Neural progenitor cell (in vitro differentiated cells): ENCODE data around the gene FARP1. TPM values are rescaled to one million over a fixed set of nuclear protein-coding genes. Genes with fewer than 3 reads are reported as not detected.

Source experiments
- DNase-seq: peaks from one replicate; pipeline ENCODE4 v3.0.0-alpha.2; 2016; ENCODE audit warnings: low spot score
- H2AFZ ChIP-seq: fragments of 200-600 bp; sonication (generic); replicated peaks from 2 replicates; pipeline ENCODE4 v1.6.1; 2016; ENCODE audit warnings: antibody characterized with exemption
- H3F3A ChIP-seq: fragments of 200-600 bp; sonication (generic); 2 replicates; pipeline ENCODE4 v1.6.1; 2016; ENCODE audit warnings: antibody characterized with exemption, low read depth
- H3K27ac ChIP-seq: fragments of 200-600 bp; sonication (generic); 2 replicates; pipeline ENCODE4 v1.5.1; 2016; ENCODE audit warnings: mild to moderate bottlenecking
- H3K27me3 ChIP-seq: fragments of 200-600 bp; sonication (generic); 2 replicates; pipeline ENCODE4 v1.6.1; 2016; ENCODE audit warnings: mild to moderate bottlenecking, moderate library complexity
- H3K36me3 ChIP-seq: fragments of 200-600 bp; sonication (generic); 2 replicates; pipeline ENCODE4 v1.5.1; 2016
- H3K4me1 ChIP-seq: fragments of 200-600 bp; sonication (generic); 2 replicates; pipeline ENCODE4 v1.6.1; 2016; ENCODE audit warnings: mixed run types
- H3K4me2 ChIP-seq: fragments of 200-600 bp; sonication (generic); 2 replicates; pipeline ENCODE4 v1.6.1; 2016
- H3K4me3 ChIP-seq: fragments of 200-600 bp; sonication (generic); 2 replicates; pipeline ENCODE4 v1.5.1; 2016
- H3K79me2 ChIP-seq: fragments of 200-600 bp; sonication (generic); 2 replicates; pipeline ENCODE4 v1.6.1; 2016; ENCODE audit warnings: low read depth
- H3K9ac ChIP-seq: fragments of 200-600 bp; sonication (generic); 2 replicates; pipeline ENCODE4 v1.6.1; 2016
- H3K9me3 ChIP-seq: fragments of 200-600 bp; sonication (generic); 2 replicates; pipeline ENCODE4 v1.5.1; 2016; ENCODE audit warnings: low read depth
- H4K20me1 ChIP-seq: fragments of 200-600 bp; sonication (generic); 2 replicates; pipeline ENCODE4 v1.6.1; 2016; ENCODE audit warnings: low read depth
- H3K27ac Mint-ChIP-seq: 3 replicates; pipeline ENCODE4 v1.8.0; 2021; ENCODE audit warnings: mixed read lengths
- H3K27me3 Mint-ChIP-seq: 2 replicates; pipeline ENCODE4 v1.8.0; 2022; ENCODE audit warnings: low read depth, mild to moderate bottlenecking, inconsistent platforms, moderate library complexity, mixed read lengths; ENCODE audit not compliant: insufficient read depth
- H3K36me3 Mint-ChIP-seq: 3 replicates; pipeline ENCODE4 v1.8.0; 2021; ENCODE audit warnings: mixed read lengths
- H3K4me1 Mint-ChIP-seq: 3 replicates; pipeline ENCODE4 v1.8.0; 2021; ENCODE audit warnings: mixed read lengths
- H3K4me3 Mint-ChIP-seq: 3 replicates; pipeline ENCODE4 v1.8.0; 2021; ENCODE audit warnings: mild to moderate bottlenecking, moderate library complexity, mixed read lengths
- H3K9me3 Mint-ChIP-seq: 3 replicates; pipeline ENCODE4 v1.8.0; 2020; ENCODE audit warnings: mixed read lengths
- CTCF ChIP-seq: fragments of 200-600 bp; sonication (generic); IDR thresholded peaks from 2 replicates; pipeline ENCODE4 v1.5.1; 2017; ENCODE audit warnings: antibody characterized with exemption, mild to moderate bottlenecking
- EZH2 ChIP-seq: fragments of 200-600 bp; sonication (generic); IDR thresholded peaks from 2 replicates; pipeline ENCODE4 v1.6.1; 2017; ENCODE audit warnings: antibody characterized with exemption, mild to moderate bottlenecking, moderate library complexity
- EZH2phosphoT487 ChIP-seq: fragments of 200-600 bp; sonication (generic); IDR thresholded peaks from 2 replicates; pipeline ENCODE4 v1.6.1; 2017; ENCODE audit warnings: antibody characterized with exemption
- total RNA-seq: library from RNA; depleted of rRNA; stranded (reverse); fragments of >200 nt; gene quantifications from 2 replicates; pipeline ENCODE4 v1.2.3, GENCODE V29; 2015; ENCODE audit warnings: low replicate concordance

FARP1 gene
- total RNA-seq, 1 donor from 2014 or later = 78.0 TPM

GRCh38 chr13:98401934-98402333 is 259.0 kb downstream of the FARP1 start:
- Histone ChIP-seq H3K4me1 (peaks cover 13% of the 10 kb centered on the region), H3K9me3 (no peaks in the 10 kb centered on the region), H4K20me1 (peaks cover 5% of the 10 kb centered on the region), H3K9ac (no peak overlapping the region), H2AFZ (no peak overlapping the region), H3K27ac (no peak overlapping the region), H3K4me3 (no peak overlapping the region), H3K4me2 (no peak overlapping the region), H3K79me2 (no peaks in the 10 kb centered on the region), H3K36me3 (no peaks in the 10 kb centered on the region), H3K27me3 (no peaks in the 10 kb centered on the region), H3F3A (peaks cover 10% of the 10 kb centered on the region)
- Mint-ChIP-seq H3K4me1 (peaks cover 19% of the 10 kb centered on the region), H3K9me3 (no peaks in the 10 kb centered on the region), H3K27me3 (no peaks in the 10 kb centered on the region), H3K36me3 (peaks cover 15% of the 10 kb centered on the region), H3K27ac (peak overlapping the region; percentile 8), H3K4me3 (no peak overlapping the region)
- TF ChIP-seq EZH2 = no peak
- no peak for TF ChIP-seq CTCF
- TF ChIP-seq EZH2phosphoT487 = no peak
- no peak for DNase-seq

GRCh38 chr13:98403076-98403475 is 260.2 kb downstream of the FARP1 start:
- Mint-ChIP-seq H3K4me1 (peaks cover 14% of the 10 kb centered on the region), H3K27ac (no peak overlapping the region), H3K9me3 (no peaks in the 10 kb centered on the region), H3K36me3 (peaks cover 14% of the 10 kb centered on the region), H3K4me3 (no peak overlapping the region), H3K27me3 (no peaks in the 10 kb centered on the region)
- no peaks in the 10 kb centered on the region for H3K79me2 ChIP-seq
- DNase-seq = no peak
- no peak overlapping the region for H3K4me3 ChIP-seq
- H3K4me2 ChIP-seq = no peak overlapping the region
- no peak overlapping the region for H3K27ac ChIP-seq
- H3K36me3 ChIP-seq = no peaks in the 10 kb centered on the region
- no peaks in the 10 kb centered on the region for H3K27me3 ChIP-seq
- peaks cover 5% of the 10 kb centered on the region for H4K20me1 ChIP-seq
- H2AFZ ChIP-seq = no peak overlapping the region
- H3K9me3 ChIP-seq = no peaks in the 10 kb centered on the region
- peaks cover 13% of the 10 kb centered on the region for H3K4me1 ChIP-seq
- peaks cover 10% of the 10 kb centered on the region for H3F3A ChIP-seq
- no peak overlapping the region for H3K9ac ChIP-seq
- TF ChIP-seq CTCF (no peak), EZH2 (no peak), EZH2phosphoT487 (no peak)

- Histone ChIP-seq H4K20me1 (peaks cover 5% of the 10 kb centered on the region), H3K4me3 (peak overlapping the region; percentile 10), H3K4me2 (peak overlapping the region; percentile 74), H3K79me2 (no peaks in the 10 kb centered on the region), H3K4me1 (peaks cover 13% of the 10 kb centered on the region), H3F3A (peaks cover 10% of the 10 kb centered on the region), H3K9ac (no peak overlapping the region), H2AFZ (no peak overlapping the region), H3K27ac (no peak overlapping the region), H3K9me3 (no peaks in the 10 kb centered on the region), H3K27me3 (no peaks in the 10 kb centered on the region), H3K36me3 (no peaks in the 10 kb centered on the region)
- no peak for TF ChIP-seq EZH2
- no peak for TF ChIP-seq EZH2phosphoT487
- peak; percentile 27 for TF ChIP-seq CTCF
- Mint-ChIP-seq H3K27ac (no peak overlapping the region), H3K4me3 (peak overlapping the region; percentile 21), H3K36me3 (peaks cover 17% of the 10 kb centered on the region), H3K9me3 (no peaks in the 10 kb centered on the region), H3K27me3 (no peaks in the 10 kb centered on the region), H3K4me1 (peaks cover 14% of the 10 kb centered on the region)
- peak; percentile 83 for DNase-seq
Measured at GRCh38 chr13:98405107-98405571, 262.2 kb downstream of the FARP1 start.
